Bronchial epithelial cell (primary cell): ENCODE measurements around the gene TMEM272. TPM values are rescaled to one million over a fixed set of nuclear protein-coding genes. Genes with fewer than 3 reads are reported as not detected.

ENCODE experiments used
- DNase-seq: peaks from one replicate; pipeline ENCODE4 v3.0.0-alpha.2; 2010; ENCODE audit warnings: low read depth
- FAIRE-seq: peaks from 2 replicates; lab custom pipeline; 2011; peaks lifted over from hg19 to GRCh38; lab: Jason Lieb, UNC
- H3K27me3 ChIP-seq: 2 replicates; pipeline ENCODE4 v1.5.1; 2011; ENCODE audit warnings: low read length; ENCODE audit not compliant: control insufficient read depth, insufficient read depth
- H3K36me3 ChIP-seq: 2 replicates; pipeline ENCODE4 v1.5.1; 2011; ENCODE audit warnings: low read length; ENCODE audit not compliant: control insufficient read depth, insufficient read depth
- H3K4me3 ChIP-seq: 2 replicates; pipeline ENCODE4 v1.5.1; 2011; ENCODE audit warnings: mild to moderate bottlenecking, low read depth, low read length, control low read depth
- CTCF ChIP-seq: IDR thresholded peaks from 2 replicates; pipeline ENCODE4 v1.5.1; 2011; ENCODE audit warnings: mild to moderate bottlenecking, moderate library complexity, low read length, control low read depth, inconsistent platforms; ENCODE audit not compliant: insufficient read depth, severe bottlenecking
- total RNA-seq: library from RNA; depleted of rRNA; stranded (reverse); fragments of >200 nt; gene quantifications from 2 replicates; pipeline ENCODE4 v1.2.1, GENCODE V29; 2014

Gene TMEM272
- total RNA-seq, 1 donor from 2014 or later, result not detected

DNA sequence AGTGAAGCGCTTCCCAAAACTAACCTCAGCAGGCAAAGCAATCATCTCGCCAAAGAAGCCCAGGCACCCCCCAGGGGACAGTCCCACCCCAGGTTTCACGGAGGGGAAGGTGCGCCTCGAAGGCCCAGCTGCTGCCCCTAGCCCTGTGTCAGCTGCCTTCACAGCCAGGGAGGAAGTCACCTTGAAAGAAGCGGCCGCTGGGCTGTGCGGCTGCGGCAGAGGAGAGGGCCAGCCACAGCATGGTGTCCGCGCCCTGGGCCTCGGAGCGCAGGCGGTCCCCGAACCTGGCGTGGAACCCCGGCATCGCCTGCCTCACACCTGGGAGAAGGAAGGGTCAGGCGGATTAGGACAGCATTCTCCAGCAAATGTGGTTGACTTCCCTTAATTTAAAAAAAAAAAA is 76.0 kb downstream of the TMEM272 start:
- H3K4me3 ChIP-seq, result no peak overlapping the region
- TF ChIP-seq CTCF, result no peak
- DNase-seq (no peak), FAIRE-seq (no peak)
- peaks cover 3% of the 10 kb centered on the region for H3K36me3 ChIP-seq
- H3K27me3 ChIP-seq, result no peaks in the 10 kb centered on the region

DNA sequence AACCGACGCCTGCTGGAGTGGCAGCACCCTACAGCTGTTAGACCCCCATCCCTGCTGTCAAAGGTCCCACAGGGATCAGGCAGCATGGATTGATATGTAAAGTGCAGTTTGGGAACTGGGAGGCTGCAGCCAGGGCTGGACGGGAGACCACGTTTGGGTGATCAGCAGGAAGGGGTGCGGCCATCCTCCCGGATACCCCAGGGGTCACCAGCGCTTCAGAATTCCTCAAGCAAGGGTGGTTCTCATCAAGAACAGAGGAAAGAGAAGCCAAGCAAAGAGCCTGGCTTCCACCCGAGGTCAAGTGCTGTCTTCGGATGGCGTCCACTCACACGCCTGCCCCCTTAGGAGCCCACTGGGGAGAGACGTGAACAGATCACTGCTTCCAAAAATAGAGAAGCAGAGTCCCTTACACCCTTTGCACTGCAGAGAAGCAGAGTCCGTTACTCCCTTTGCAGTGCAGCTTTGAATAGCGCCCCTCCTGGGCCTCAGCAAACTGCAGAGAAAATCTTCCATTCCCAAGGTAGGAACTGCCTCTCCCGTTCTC is 76.5 kb downstream of the TMEM272 start:
- peak; percentile 14 for TF ChIP-seq CTCF
- H3K4me3 ChIP-seq, result no peak overlapping the region
- peak; percentile 70 for FAIRE-seq
- no peaks in the 10 kb centered on the region for H3K27me3 ChIP-seq
- DNase-seq, result no peak
- H3K36me3 ChIP-seq, result peaks cover 3% of the 10 kb centered on the region

DNA sequence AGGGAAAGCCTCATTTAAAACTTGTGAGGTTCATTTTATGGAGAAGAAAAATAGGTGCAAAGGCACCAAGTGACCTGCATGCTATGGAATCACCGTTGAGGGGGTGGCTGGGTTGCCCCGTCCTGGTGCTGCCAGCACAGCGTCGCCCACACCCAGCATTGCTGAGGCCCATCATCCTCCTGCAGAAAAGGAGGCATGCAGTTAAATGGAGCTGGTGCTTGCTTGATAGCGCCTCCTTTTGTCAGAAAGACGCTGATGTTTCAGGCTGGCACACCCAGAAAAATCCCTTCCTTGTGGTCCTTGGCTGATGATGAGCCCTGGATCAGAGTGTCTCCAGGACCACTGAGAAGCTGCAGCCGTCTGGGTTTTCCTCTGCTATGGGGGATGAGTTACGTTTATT is 77.9 kb downstream of the TMEM272 start:
- Histone ChIP-seq H3K27me3 (no peaks in the 10 kb centered on the region), H3K36me3 (peaks cover 5% of the 10 kb centered on the region), H3K4me3 (no peak overlapping the region)
- peak; percentile 10 for TF ChIP-seq CTCF
- no peak for DNase-seq
- no peak for FAIRE-seq

DNA sequence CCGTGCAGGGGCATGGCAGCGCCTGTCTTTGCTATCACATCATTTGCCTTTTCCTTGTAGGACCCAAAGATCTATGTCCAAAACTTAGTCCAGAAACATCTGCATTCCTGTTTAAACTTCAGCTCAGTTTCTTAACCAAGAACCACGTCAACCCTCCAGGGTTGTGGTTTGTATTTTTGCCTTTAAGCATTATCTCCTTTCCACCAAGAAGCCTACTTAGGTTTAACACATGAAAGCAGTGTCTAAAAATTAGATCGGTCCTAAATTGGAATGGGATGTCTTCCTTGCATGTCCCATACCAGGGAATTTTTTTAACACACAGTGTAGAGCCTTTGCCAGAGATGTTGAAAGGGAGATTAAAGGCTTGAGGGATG is 79.8 kb downstream of the TMEM272 start:
- no peaks in the 10 kb centered on the region for H3K27me3 ChIP-seq
- TF ChIP-seq CTCF, result no peak
- peaks cover 12% of the 10 kb centered on the region for H3K36me3 ChIP-seq
- FAIRE-seq (peak; percentile 76), DNase-seq (no peak)
- no peak overlapping the region for H3K4me3 ChIP-seq

- H3K4me3 ChIP-seq, result no peak overlapping the region
- no peak for FAIRE-seq
Observed at GRCh38 chr13:51764184-51765141, 80.5 kb downstream of the TMEM272 start.

More at GRCh38 chr13:51764184-51765141, 80.5 kb downstream of the TMEM272 start:
- peak; percentile 26 for DNase-seq
- Histone ChIP-seq H3K27me3 (no peaks in the 10 kb centered on the region), H3K36me3 (peaks cover 12% of the 10 kb centered on the region)
- no peak for TF ChIP-seq CTCF
